Measurements from ENCODE around the gene ACOXL.

Gene ACOXL

GRCh38 chr2:110860630-110861029, 128.3 kb downstream of the ACOXL start:
- DNase-seq, result no peak

- DNase-seq, result no peak
Observed at GRCh38 chr2:110861616-110862260, 129.4 kb downstream of the ACOXL start.

GRCh38 chr2:110863726-110864125, 131.4 kb downstream of the ACOXL start:
- DNase-seq, result no peak

- no peak for DNase-seq
Observed at GRCh38 chr2:110864176-110864575, 131.8 kb downstream of the ACOXL start.

- no peak for DNase-seq
Observed at GRCh38 chr2:110864731-110865130, 132.4 kb downstream of the ACOXL start.

- DNase-seq, result no peak
Observed at GRCh38 chr2:110865188-110865587, 132.8 kb downstream of the ACOXL start.

GRCh38 chr2:110866045-110866444, 133.7 kb downstream of the ACOXL start:
- DNase-seq, result no peak

- DNase-seq, result peak; percentile 53
Observed at GRCh38 chr2:110866466-110866865, 134.1 kb downstream of the ACOXL start.

GRCh38 chr2:110867078-110867477, 134.7 kb downstream of the ACOXL start:
- DNase-seq, result no peak

GRCh38 chr2:110868971-110869370, 136.6 kb downstream of the ACOXL start:
- DNase-seq, result no peak

- no peak for DNase-seq
Observed at GRCh38 chr2:110869472-110870446, 137.4 kb downstream of the ACOXL start.

- no peak for DNase-seq
Observed at GRCh38 chr2:110870545-110870944, 138.2 kb downstream of the ACOXL start.

- DNase-seq, result no peak
Observed at GRCh38 chr2:110871637-110872036, 139.3 kb downstream of the ACOXL start.

GRCh38 chr2:110872521-110872920, 140.1 kb downstream of the ACOXL start:
- no peak for DNase-seq

- DNase-seq, result no peak
Observed at GRCh38 chr2:110873056-110873502, 140.7 kb downstream of the ACOXL start.

GRCh38 chr2:110873597-110874452, 141.5 kb downstream of the ACOXL start:
- no peak for DNase-seq

GRCh38 chr2:110874453-110875383, 142.3 kb downstream of the ACOXL start:
- no peak for DNase-seq

- DNase-seq, result no peak
Observed at GRCh38 chr2:110875384-110875725, 143.0 kb downstream of the ACOXL start.

GRCh38 chr2:110876167-110876999, 144.0 kb downstream of the ACOXL start:
- no peak for DNase-seq

- DNase-seq, result no peak
Observed at GRCh38 chr2:110877031-110877827, 144.9 kb downstream of the ACOXL start.

Measured in activated CD4-positive, CD25-positive, alpha-beta regulatory T cell treated with anti-CD3 and anti-CD28 coated beads, Interleukin-2, amount 50 U/mL, for 72 hours (primary cell).